Stimulated activated CD4-positive, alpha-beta T cell treated with anti-CD3 and anti-CD28 coated beads, Interleukin-15, amount 100 ng/mL, for 48 hours (primary cell): ENCODE data around the gene IFNGR1.
"Not testable (repeated sequence)": the region's sequence is repeated elsewhere in the genome, so short reads cannot be mapped to it uniquely, and the experiment has no call there.

Experiments
- DNase-seq, 2 donors: peaks; one replicate each; pipeline ENCODE4 v3.0.0-alpha.2; 2020; ENCODE audit warnings: low read depth in 2 of 2

Gene IFNGR1

GRCh38 chr6:137218917-137219663, at the start of gene IFNGR1:
IFNGR1 (minus strand) TSS chr6:137219385; CDS start chr6:137219327, 58 bp downstream.
- peak; percentile 91 to 98 for DNase-seq

- no peak for DNase-seq
Observed at GRCh38 chr6:137268911-137269310, 49.7 kb upstream of the IFNGR1 start.

- no peak for DNase-seq
Observed at GRCh38 chr6:137266309-137266586, 47.1 kb upstream of the IFNGR1 start.

- no peak for DNase-seq
Observed at GRCh38 chr6:137265561-137266308, 46.5 kb upstream of the IFNGR1 start.

GRCh38 chr6:137264311-137265075, 45.3 kb upstream of the IFNGR1 start:
- DNase-seq: no peak

GRCh38 chr6:137261761-137262160, 42.6 kb upstream of the IFNGR1 start:
- no peak for DNase-seq

GRCh38 chr6:137261361-137261760, 42.2 kb upstream of the IFNGR1 start:
- DNase-seq: no peak

GRCh38 chr6:137260217-137260616, 41.0 kb upstream of the IFNGR1 start:
- DNase-seq: no peak

GRCh38 chr6:137259349-137259748, 40.2 kb upstream of the IFNGR1 start:
- no peak for DNase-seq

- no peak for DNase-seq
Observed at GRCh38 chr6:137258170-137258569, 39.0 kb upstream of the IFNGR1 start.

GRCh38 chr6:137256350-137257103, 37.3 kb upstream of the IFNGR1 start:
- DNase-seq: no peak

GRCh38 chr6:137254966-137255365, 35.8 kb upstream of the IFNGR1 start:
- no peak for DNase-seq

GRCh38 chr6:137254430-137254829, 35.2 kb upstream of the IFNGR1 start:
- DNase-seq: not testable (repeated sequence)

- DNase-seq: no peak
Observed at GRCh38 chr6:137248702-137249101, 29.5 kb upstream of the IFNGR1 start.

GRCh38 chr6:137247724-137248123, 28.5 kb upstream of the IFNGR1 start:
- DNase-seq: no peak

- DNase-seq: no peak
Observed at GRCh38 chr6:137246791-137247202, 27.6 kb upstream of the IFNGR1 start.

- no peak for DNase-seq
Observed at GRCh38 chr6:137246164-137246563, 27.0 kb upstream of the IFNGR1 start.

- DNase-seq: no peak
Observed at GRCh38 chr6:137241481-137242038, 22.4 kb upstream of the IFNGR1 start.

- DNase-seq: no peak
Observed at GRCh38 chr6:137240168-137240567, 21.0 kb upstream of the IFNGR1 start.

- DNase-seq: no peak
Observed at GRCh38 chr6:137237413-137238170, 18.4 kb upstream of the IFNGR1 start.
